ENCODE results near the gene UBAP2L.
"Not testable (repeated sequence)": the region's sequence is repeated elsewhere in the genome, so short reads cannot be mapped to it uniquely, and the experiment has no call there.

UBAP2L gene

DNA sequence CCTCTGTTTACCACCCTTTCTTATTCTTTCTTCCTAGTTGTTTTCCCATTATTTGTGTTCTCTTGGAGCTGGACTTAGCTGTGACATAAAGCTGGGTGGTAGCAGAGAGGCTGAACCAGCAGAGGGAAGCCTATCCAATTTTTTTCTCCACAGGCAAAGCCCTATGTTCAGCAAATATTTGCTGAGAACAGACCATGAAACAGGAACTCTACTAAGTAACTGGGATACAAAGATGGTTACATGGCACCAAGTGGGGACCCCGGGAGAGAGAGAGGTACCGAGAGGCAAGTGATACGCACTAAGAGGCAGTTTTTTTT lies 21.2 kb upstream of the UBAP2L start:
- H3K4me3 ChIP-seq (replicated peaks; ENCODE audit: low read depth, low read length) = no peak overlapping the region
- no peak for DNase-seq (ENCODE audit: low read depth)
- TF ChIP-seq CTCF (IDR thresholded peaks at IDR 0.05; ENCODE audit: low read length, missing control alignments) = peak; percentile 25

GRCh38 chr1:154205778-154206177 lies 15.0 kb upstream of the UBAP2L start:
- not testable (repeated sequence) for DNase-seq (ENCODE audit: low read depth); H3K4me3 ChIP-seq (replicated peaks; ENCODE audit: low read depth, low read length)

GRCh38 chr1:154206196-154206595 lies 14.6 kb upstream of the UBAP2L start, which contains the start of gene CFAP141:
Gene CFAP141, minus strand, starts transcription at chr1:154206333. Its CDS starts 26 bp downstream, at chr1:154206307.
- no peak within 1 kb of the TSS for H3K4me3 ChIP-seq (replicated peaks; ENCODE audit: low read depth, low read length)
- DNase-seq (ENCODE audit: low read depth) = no peak
- TF ChIP-seq CTCF (IDR thresholded peaks at IDR 0.05; ENCODE audit: low read length, missing control alignments) = no peak

GRCh38 chr1:154207262-154207661 lies 13.5 kb upstream of the UBAP2L start:
- DNase-seq (ENCODE audit: low read depth) = no peak
- TF ChIP-seq CTCF (IDR thresholded peaks at IDR 0.05; ENCODE audit: low read length, missing control alignments) = no peak
- H3K4me3 ChIP-seq (replicated peaks; ENCODE audit: low read depth, low read length) = no peak overlapping the region

DNA sequence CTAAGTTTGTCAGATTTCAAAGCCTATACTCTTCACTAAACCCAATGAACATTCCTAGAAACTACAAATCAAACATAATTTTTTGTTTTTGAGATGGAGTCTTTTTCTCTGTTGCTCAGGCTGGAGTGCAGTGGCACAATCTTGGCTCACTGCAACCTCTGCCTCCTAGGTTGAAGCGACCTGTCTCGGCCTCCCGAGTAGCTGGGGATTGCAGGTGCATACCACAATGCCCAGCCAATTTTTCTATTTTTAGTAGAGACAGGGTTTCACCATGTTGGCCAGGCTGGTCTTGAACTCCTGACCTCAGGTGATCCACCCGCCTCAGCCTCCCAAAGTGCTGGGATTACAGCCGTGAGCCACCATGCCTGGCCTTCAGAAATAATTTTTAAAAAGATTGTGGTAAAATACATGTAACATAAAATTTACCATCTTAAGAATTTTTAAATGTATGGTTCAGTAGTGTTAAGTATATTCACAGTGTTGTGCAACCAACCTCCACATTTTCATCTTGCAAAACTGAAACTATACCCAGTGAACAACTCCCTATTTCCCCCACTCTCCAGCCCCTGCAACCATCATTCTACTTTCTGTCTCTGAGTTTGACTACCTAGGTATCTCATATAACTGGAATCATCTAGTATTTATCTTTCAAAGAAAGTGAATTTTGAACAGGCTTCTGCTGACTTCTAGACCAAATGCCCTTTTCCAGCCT lies 11.9 kb upstream of the UBAP2L start:
- no peak overlapping the region for H3K4me3 ChIP-seq (replicated peaks; ENCODE audit: low read depth, low read length)
- no peak for DNase-seq (ENCODE audit: low read depth)
- no peak for TF ChIP-seq CTCF (IDR thresholded peaks at IDR 0.05; ENCODE audit: low read length, missing control alignments)

DNA sequence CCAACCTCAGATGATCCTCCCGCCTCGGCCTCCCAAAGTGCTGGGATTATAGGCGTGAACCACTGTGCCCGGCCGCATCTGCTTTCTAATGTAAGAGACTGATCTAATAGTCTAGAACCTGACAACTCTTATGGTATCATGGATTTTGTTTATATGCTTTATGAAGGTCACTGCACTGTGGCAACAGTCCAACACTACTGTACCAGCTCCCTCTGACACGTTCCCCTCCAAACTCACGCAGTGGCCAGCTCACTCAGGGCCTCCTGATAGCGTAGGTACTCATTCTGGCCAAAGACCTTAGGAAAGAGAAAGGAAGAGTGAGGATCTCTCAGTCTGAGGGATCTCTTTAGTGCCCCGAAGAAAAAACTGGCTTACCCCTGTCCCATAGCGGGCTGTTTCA lies 8.7 kb upstream of the UBAP2L start:
- TF ChIP-seq CTCF (IDR thresholded peaks at IDR 0.05; ENCODE audit: low read length, missing control alignments) = no peak
- no peak for DNase-seq (ENCODE audit: low read depth)
- no peak overlapping the region for H3K4me3 ChIP-seq (replicated peaks; ENCODE audit: low read depth, low read length)

DNA sequence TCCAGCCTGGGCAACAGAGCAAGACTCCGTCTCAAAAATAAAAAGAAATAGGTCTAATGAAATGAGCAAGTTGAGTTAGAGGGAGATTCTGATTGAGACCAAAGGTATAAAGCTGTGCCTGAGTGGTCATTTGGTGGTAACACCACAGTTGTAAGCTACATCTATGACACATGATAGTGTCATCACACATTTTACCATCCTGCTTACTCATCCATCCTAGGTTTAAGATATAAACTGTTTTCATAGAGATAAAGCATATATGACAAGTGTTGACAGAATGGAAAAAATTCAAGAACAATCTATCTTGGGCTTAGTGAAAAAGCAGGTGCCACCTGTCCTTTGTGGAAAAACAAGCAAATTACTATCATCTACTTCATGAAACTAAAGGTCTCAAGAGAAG lies 7.5 kb upstream of the UBAP2L start:
- TF ChIP-seq CTCF (IDR thresholded peaks at IDR 0.05; ENCODE audit: low read length, missing control alignments) = no peak
- no peak overlapping the region for H3K4me3 ChIP-seq (replicated peaks; ENCODE audit: low read depth, low read length)
- DNase-seq (ENCODE audit: low read depth) = no peak
